Measurements from ENCODE around the gene KCNH3. TPM values are rescaled to one million over a fixed set of nuclear protein-coding genes. Genes with fewer than 3 reads are reported as not detected.

Gene KCNH3
- total RNA-seq, 1 donor from 2014 or later = 0.72 TPM

DNA sequence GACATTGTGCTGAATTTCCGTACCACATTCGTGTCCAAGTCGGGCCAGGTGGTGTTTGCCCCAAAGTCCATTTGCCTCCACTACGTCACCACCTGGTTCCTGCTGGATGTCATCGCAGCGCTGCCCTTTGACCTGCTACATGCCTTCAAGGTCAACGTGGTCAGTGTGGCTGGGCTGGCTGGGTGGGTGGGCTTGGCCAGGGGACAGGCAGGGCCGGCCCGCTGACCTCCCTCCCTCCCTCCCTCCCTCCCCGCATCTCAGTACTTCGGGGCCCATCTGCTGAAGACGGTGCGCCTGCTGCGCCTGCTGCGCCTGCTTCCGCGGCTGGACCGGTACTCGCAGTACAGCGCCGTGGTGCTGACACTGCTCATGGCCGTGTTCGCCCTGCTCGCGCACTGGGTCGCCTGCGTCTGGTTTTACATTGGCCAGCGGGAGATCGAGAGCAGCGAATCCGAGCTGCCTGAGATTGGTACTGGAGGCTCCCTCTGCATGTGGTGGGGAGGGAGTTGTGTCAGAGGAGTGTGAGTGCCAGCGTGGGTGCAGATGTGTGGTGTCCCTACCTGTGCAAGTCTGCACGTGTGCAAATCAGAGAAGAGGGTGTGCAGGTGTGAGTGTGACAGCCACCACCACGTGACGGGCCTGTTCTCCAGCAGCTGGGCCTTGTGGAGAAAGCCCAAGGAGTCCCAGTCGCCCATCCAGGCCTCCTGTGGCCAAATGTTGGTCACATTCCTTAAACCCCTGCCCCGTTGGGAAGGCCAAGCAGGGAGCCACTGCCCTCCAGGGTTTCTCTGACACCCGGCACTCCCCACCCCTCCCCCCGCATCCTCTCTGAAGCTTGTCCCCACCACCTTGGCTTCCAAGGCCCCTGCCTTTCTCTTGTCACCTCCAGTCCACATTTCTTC is 5.3 kb downstream of the KCNH3 start:
- Mint-ChIP-seq H3K4me3 (no peak overlapping the region), H3K27ac (no peak overlapping the region), H3K4me1 (ENCODE audit: unreplicated experiment) (peaks cover 5% of the 10 kb centered on the region), H3K36me3 (no peaks in the 10 kb centered on the region), H3K9me3 (no peaks in the 10 kb centered on the region), H3K27me3 (peaks cover 85% of the 10 kb centered on the region)
- no peak for DNase-seq (ENCODE audit: extremely low spot score, unreplicated experiment)
- TF ChIP-seq, protein P1, sequence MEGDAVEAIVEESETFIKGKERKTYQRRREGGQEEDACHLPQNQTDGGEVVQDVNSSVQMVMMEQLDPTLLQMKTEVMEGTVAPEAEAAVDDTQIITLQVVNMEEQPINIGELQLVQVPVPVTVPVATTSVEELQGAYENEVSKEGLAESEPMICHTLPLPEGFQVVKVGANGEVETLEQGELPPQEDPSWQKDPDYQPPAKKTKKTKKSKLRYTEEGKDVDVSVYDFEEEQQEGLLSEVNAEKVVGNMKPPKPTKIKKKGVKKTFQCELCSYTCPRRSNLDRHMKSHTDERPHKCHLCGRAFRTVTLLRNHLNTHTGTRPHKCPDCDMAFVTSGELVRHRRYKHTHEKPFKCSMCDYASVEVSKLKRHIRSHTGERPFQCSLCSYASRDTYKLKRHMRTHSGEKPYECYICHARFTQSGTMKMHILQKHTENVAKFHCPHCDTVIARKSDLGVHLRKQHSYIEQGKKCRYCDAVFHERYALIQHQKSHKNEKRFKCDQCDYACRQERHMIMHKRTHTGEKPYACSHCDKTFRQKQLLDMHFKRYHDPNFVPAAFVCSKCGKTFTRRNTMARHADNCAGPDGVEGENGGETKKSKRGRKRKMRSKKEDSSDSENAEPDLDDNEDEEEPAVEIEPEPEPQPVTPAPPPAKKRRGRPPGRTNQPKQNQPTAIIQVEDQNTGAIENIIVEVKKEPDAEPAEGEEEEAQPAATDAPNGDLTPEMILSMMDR (conservative IDR thresholded peaks at IDR 0.05) = no peak

- no peaks in the 10 kb centered on the region for H3K36me3 Mint-ChIP-seq
- no peak for DNase-seq (ENCODE audit: extremely low spot score, unreplicated experiment)
- H3K4me1 Mint-ChIP-seq (ENCODE audit: unreplicated experiment) = no peaks in the 10 kb centered on the region
- H3K27me3 Mint-ChIP-seq = peaks cover 81% of the 10 kb centered on the region
- TF ChIP-seq, protein P1 (conservative IDR thresholded peaks at IDR 0.05) = no peak
- H3K9me3 Mint-ChIP-seq = no peaks in the 10 kb centered on the region
- no peak overlapping the region for H3K27ac Mint-ChIP-seq
- no peak overlapping the region for H3K4me3 Mint-ChIP-seq
These were observed 7.0 kb downstream of the KCNH3 start for GRCh38 chr12:49545815-49546214.

GRCh38 chr12:49546481-49546880 is 7.7 kb downstream of the KCNH3 start:
- H3K27me3 Mint-ChIP-seq = peaks cover 79% of the 10 kb centered on the region
- H3K4me3 Mint-ChIP-seq = no peak overlapping the region
- no peak for DNase-seq (ENCODE audit: extremely low spot score, unreplicated experiment)
- no peak overlapping the region for H3K27ac Mint-ChIP-seq
- H3K36me3 Mint-ChIP-seq = no peaks in the 10 kb centered on the region
- no peaks in the 10 kb centered on the region for H3K9me3 Mint-ChIP-seq
- TF ChIP-seq, protein P1 (conservative IDR thresholded peaks at IDR 0.05) = no peak
- H3K4me1 Mint-ChIP-seq (ENCODE audit: unreplicated experiment) = no peaks in the 10 kb centered on the region

- Mint-ChIP-seq H3K4me1 (ENCODE audit: unreplicated experiment) (no peaks in the 10 kb centered on the region), H3K9me3 (no peaks in the 10 kb centered on the region), H3K27ac (no peak overlapping the region), H3K36me3 (no peaks in the 10 kb centered on the region), H3K4me3 (no peak overlapping the region), H3K27me3 (peaks cover 77% of the 10 kb centered on the region)
- DNase-seq (ENCODE audit: extremely low spot score, unreplicated experiment) = no peak
- TF ChIP-seq, protein P1 (conservative IDR thresholded peaks at IDR 0.05) = no peak
These were observed 8.4 kb downstream of the KCNH3 start for GRCh38 chr12:49547090-49547690.

GRCh38 chr12:49548481-49548821 is 9.6 kb downstream of the KCNH3 start:
- Mint-ChIP-seq H3K4me1 (ENCODE audit: unreplicated experiment) (peaks cover 3% of the 10 kb centered on the region), H3K9me3 (no peaks in the 10 kb centered on the region), H3K36me3 (no peaks in the 10 kb centered on the region), H3K27me3 (peaks cover 74% of the 10 kb centered on the region), H3K4me3 (no peak overlapping the region), H3K27ac (no peak overlapping the region)
- TF ChIP-seq, protein P1 (conservative IDR thresholded peaks at IDR 0.05) = no peak
- DNase-seq (ENCODE audit: extremely low spot score, unreplicated experiment) = no peak
